ENCODE data around the gene GASK1A.

GASK1A gene

GRCh38 chr3:43073116-43073835 lies 94.2 kb downstream of the GASK1A start:
- no peak for TF ChIP-seq CTCF (IDR thresholded peaks at IDR 0.05; ENCODE audit: low read depth, low read length)
- no peak overlapping the region for H3K4me3 ChIP-seq (ENCODE audit: low read depth, low read length)

GRCh38 chr3:43073836-43074220 lies 94.7 kb downstream of the GASK1A start:
- H3K4me3 ChIP-seq (ENCODE audit: low read depth, low read length), result no peak overlapping the region
- no peak for TF ChIP-seq CTCF (IDR thresholded peaks at IDR 0.05; ENCODE audit: low read depth, low read length)

- no peak overlapping the region for H3K4me3 ChIP-seq (ENCODE audit: low read depth, low read length)
- TF ChIP-seq CTCF (IDR thresholded peaks at IDR 0.05; ENCODE audit: low read depth, low read length), result no peak
Observed at GRCh38 chr3:43074482-43074881, 95.4 kb downstream of the GASK1A start.

GRCh38 chr3:43074901-43075689 lies 96.0 kb downstream of the GASK1A start:
- no peak overlapping the region for H3K4me3 ChIP-seq (ENCODE audit: low read depth, low read length)
- TF ChIP-seq CTCF (IDR thresholded peaks at IDR 0.05; ENCODE audit: low read depth, low read length), result no peak

- no peak for TF ChIP-seq CTCF (IDR thresholded peaks at IDR 0.05; ENCODE audit: low read depth, low read length)
Observed at GRCh38 chr3:43075904-43076661, 97.0 kb downstream of the GASK1A start.

GRCh38 chr3:43076857-43077256 lies 97.7 kb downstream of the GASK1A start:
- H3K4me3 ChIP-seq (ENCODE audit: low read depth, low read length), result no peak overlapping the region
- no peak for TF ChIP-seq CTCF (IDR thresholded peaks at IDR 0.05; ENCODE audit: low read depth, low read length)

More at GRCh38 chr3:43075904-43076661, 97.0 kb downstream of the GASK1A start:
- H3K4me3 ChIP-seq (ENCODE audit: low read depth, low read length), result no peak overlapping the region

All from WI38 (cell line).